ENCODE measurements around the gene HCRTR1.

DNA sequence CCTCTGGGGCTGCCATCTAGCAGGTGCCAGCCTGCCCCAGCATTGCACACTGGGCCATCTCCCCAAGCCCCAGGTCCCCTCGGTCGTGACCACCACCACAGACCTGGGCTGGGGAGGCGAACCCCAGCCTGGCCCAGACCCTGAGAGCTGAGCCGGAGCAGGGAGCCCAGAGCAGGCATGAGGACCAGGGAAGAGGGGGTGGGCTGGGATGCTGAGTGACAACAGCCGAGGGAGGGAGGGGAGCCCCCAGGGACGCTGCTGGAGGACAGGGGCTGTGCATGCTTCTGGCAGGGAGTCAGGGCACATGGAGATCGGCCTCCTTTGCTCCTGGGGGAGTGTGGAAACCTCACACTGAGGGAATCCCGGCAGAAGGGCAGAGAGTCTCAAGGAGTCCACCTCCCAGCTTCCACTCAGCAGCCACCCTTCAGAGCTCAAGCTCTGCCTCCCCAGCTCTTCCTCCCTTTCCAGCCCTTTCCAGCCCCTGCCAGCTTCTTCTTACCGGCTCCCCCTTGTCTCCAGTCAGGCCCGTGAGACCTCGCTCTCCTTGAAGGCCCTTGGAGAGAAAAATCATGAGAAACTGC, 50.9 kb downstream of the HCRTR1 start:
- TF ChIP-seq, protein P1, sequence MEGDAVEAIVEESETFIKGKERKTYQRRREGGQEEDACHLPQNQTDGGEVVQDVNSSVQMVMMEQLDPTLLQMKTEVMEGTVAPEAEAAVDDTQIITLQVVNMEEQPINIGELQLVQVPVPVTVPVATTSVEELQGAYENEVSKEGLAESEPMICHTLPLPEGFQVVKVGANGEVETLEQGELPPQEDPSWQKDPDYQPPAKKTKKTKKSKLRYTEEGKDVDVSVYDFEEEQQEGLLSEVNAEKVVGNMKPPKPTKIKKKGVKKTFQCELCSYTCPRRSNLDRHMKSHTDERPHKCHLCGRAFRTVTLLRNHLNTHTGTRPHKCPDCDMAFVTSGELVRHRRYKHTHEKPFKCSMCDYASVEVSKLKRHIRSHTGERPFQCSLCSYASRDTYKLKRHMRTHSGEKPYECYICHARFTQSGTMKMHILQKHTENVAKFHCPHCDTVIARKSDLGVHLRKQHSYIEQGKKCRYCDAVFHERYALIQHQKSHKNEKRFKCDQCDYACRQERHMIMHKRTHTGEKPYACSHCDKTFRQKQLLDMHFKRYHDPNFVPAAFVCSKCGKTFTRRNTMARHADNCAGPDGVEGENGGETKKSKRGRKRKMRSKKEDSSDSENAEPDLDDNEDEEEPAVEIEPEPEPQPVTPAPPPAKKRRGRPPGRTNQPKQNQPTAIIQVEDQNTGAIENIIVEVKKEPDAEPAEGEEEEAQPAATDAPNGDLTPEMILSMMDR (conservative IDR thresholded peaks at IDR 0.05; ENCODE audit: low read depth, low read length) = no peak
- no peak for TF ChIP-seq EZH2 (IDR thresholded peaks at IDR 0.05; ENCODE audit: low read length, unreplicated experiment)
